LoVo (cell line): ENCODE measurements around the gene RBM19.
A peak's percentile ranks its signal among the peaks of the same experiment; 100 is the strongest.

Source experiments
- DNase-seq: peaks from one replicate; pipeline ENCODE4 v3.0.0-alpha.2; 2016; ENCODE audit warnings: low spot score

RBM19 gene

GRCh38 chr12:113990250-113991223, 24.4 kb upstream of the RBM19 start:
- DNase-seq, result no peak

GRCh38 chr12:113988976-113989375, 22.9 kb upstream of the RBM19 start:
- DNase-seq, result no peak

- DNase-seq, result no peak
These were observed 21.9 kb upstream of the RBM19 start for GRCh38 chr12:113988064-113988451.

- DNase-seq, result no peak
These were observed 21.3 kb upstream of the RBM19 start for GRCh38 chr12:113987261-113988063.

GRCh38 chr12:113984464-113984863, 18.3 kb upstream of the RBM19 start:
- DNase-seq, result no peak

GRCh38 chr12:113983777-113984448, 17.8 kb upstream of the RBM19 start:
- DNase-seq, result no peak

- no peak for DNase-seq
These were observed 17.1 kb upstream of the RBM19 start for GRCh38 chr12:113983265-113983664.

- no peak for DNase-seq
These were observed 15.8 kb upstream of the RBM19 start for GRCh38 chr12:113981876-113982275.

- peak; percentile 68 for DNase-seq
These were observed 14.6 kb upstream of the RBM19 start for GRCh38 chr12:113980537-113981337.

- no peak for DNase-seq
These were observed 13.9 kb upstream of the RBM19 start for GRCh38 chr12:113980054-113980453.

GRCh38 chr12:113978080-113978479, 12.0 kb upstream of the RBM19 start:
- no peak for DNase-seq

GRCh38 chr12:113974006-113974405, 7.9 kb upstream of the RBM19 start:
- DNase-seq, result no peak

- no peak for DNase-seq
These were observed 7.2 kb upstream of the RBM19 start for GRCh38 chr12:113973109-113973904.

- no peak for DNase-seq
These were observed 5.3 kb upstream of the RBM19 start for GRCh38 chr12:113971392-113971791.

- DNase-seq, result no peak
These were observed 4.1 kb upstream of the RBM19 start for GRCh38 chr12:113970211-113970610.

GRCh38 chr12:113967368-113967767, 1.2 kb upstream of the RBM19 start:
- DNase-seq, result no peak

- no peak for DNase-seq
These were observed 3.4 kb downstream of the RBM19 start for GRCh38 chr12:113962733-113963132.

- no peak for DNase-seq
These were observed 4.0 kb downstream of the RBM19 start for GRCh38 chr12:113961921-113962710.

GRCh38 chr12:113960030-113960429, 6.1 kb downstream of the RBM19 start:
- no peak for DNase-seq

- DNase-seq, result no peak
These were observed 7.0 kb downstream of the RBM19 start for GRCh38 chr12:113959096-113959495.
